C1 segment of cervical spinal cord (tissue), 14 donors: ENCODE measurements around the gene DAZAP1.

Source experiments
- DNase-seq, 14 donors: peaks; one replicate each; lab custom pipeline; 2025; lab: John Stamatoyannopoulos, UW

Gene DAZAP1

GRCh38 chr19:1377176-1377964, 30.0 kb upstream of the DAZAP1 start:
- no peak for DNase-seq

- DNase-seq, result no peak
These were observed 29.2 kb upstream of the DAZAP1 start for GRCh38 chr19:1377965-1378785.

GRCh38 chr19:1379126-1379905, 28.1 kb upstream of the DAZAP1 start:
- DNase-seq, result no peak

- DNase-seq, result no peak
These were observed 27.4 kb upstream of the DAZAP1 start for GRCh38 chr19:1379961-1380489.

- no peak for DNase-seq
These were observed 25.1 kb upstream of the DAZAP1 start for GRCh38 chr19:1382250-1382649.

GRCh38 chr19:1383017-1383311, 24.4 kb upstream of the DAZAP1 start:
- DNase-seq, result no peak

- DNase-seq, result peak; percentile 89 to 99 (median 96)
These were observed 23.9 kb upstream of the DAZAP1 start, which contains the start of gene NDUFS7 for GRCh38 chr19:1383312-1384084. Gene NDUFS7, plus strand, starts transcription at chr19:1383907. Its CDS starts 20 bp downstream, at chr19:1383927.

GRCh38 chr19:1384085-1384462, 23.3 kb upstream of the DAZAP1 start:
- DNase-seq, result peak in 1 of 14 donors; percentile 54

GRCh38 chr19:1384478-1385110, 22.8 kb upstream of the DAZAP1 start:
- no peak for DNase-seq

GRCh38 chr19:1385816-1386215, 21.6 kb upstream of the DAZAP1 start:
- no peak for DNase-seq

- DNase-seq, result no peak
These were observed 20.3 kb upstream of the DAZAP1 start for GRCh38 chr19:1386945-1387683.

- peak in 2 of 14 donors; percentile 38 to 91 for DNase-seq
These were observed 19.4 kb upstream of the DAZAP1 start for GRCh38 chr19:1387684-1388636.

GRCh38 chr19:1388637-1389026, 18.8 kb upstream of the DAZAP1 start:
- DNase-seq, result no peak

GRCh38 chr19:1389033-1389940, 18.1 kb upstream of the DAZAP1 start:
- DNase-seq, result peak in 11 of 14 donors; percentile 25 to 72 (median 63)

- DNase-seq, result no peak
These were observed 16.4 kb upstream of the DAZAP1 start for GRCh38 chr19:1390890-1391423.

GRCh38 chr19:1392407-1392806, 15.0 kb upstream of the DAZAP1 start:
- DNase-seq, result no peak

- DNase-seq, result no peak
These were observed 14.4 kb upstream of the DAZAP1 start for GRCh38 chr19:1392939-1393530.
